SK-N-SH (cell line): ENCODE data around the gene BCL7B. TPM values are rescaled to one million over a fixed set of nuclear protein-coding genes. Genes with fewer than 3 reads are reported as not detected.

ENCODE experiments used
- CTCF ChIA-PET: fragments of 300-600, 350-600 bp; formaldehyde crosslinking; extraction: SDS; loops from one replicate; lab custom pipeline; 2021; lab: Yijun Ruan, JAX
- POLR2A ChIA-PET: fragments of 350-600 bp; sonication (Branson Sonifier 250); formaldehyde crosslinking; extraction: SDS; loops from one replicate; lab custom pipeline; 2020; ENCODE audit warnings: antibody characterized with exemption, inconsistent platforms; lab: Yijun Ruan, JAX
- DNase-seq: peaks from one replicate; pipeline ENCODE4 v3.0.0; 2012
- H2AFZ ChIP-seq: fragments of 200-600 bp; sonication (generic); 2 replicates; pipeline ENCODE4 v1.8.1; 2016; ENCODE audit warnings: antibody characterized with exemption, mild to moderate bottlenecking, low read depth
- H3F3A ChIP-seq: fragments of 200-600 bp; sonication (generic); replicated peaks from 2 replicates; pipeline ENCODE3; 2016; ENCODE audit warnings: antibody characterized with exemption, mild to moderate bottlenecking; ENCODE audit not compliant: insufficient read depth
- H3K27ac ChIP-seq, 2 experiments: fragments of 200-500 bp in 1 of 2; fragments of 200-600 bp in 1 of 2; sonication (Bioruptor generic) in 1 of 2; sonication (generic), shearing (Covaris generic) in 1 of 2; 2 replicates each; pipeline versions ENCODE4 v1.5.1 to v1.6.1; 2014 to 2016; ENCODE audit warnings: low read depth in 2 of 2, inconsistent platforms in 1 of 2, low read length in 1 of 2, mild to moderate bottlenecking in 1 of 2, mixed read lengths in 1 of 2
- H3K27me3 ChIP-seq: fragments of 200-600 bp; sonication (generic), shearing (Covaris generic); 2 replicates; pipeline ENCODE4 v1.6.1; 2016; ENCODE audit warnings: mixed run types; ENCODE audit not compliant: insufficient read depth
- H3K36me3 ChIP-seq, 2 experiments: fragments of 200-500 bp in 1 of 2; fragments of 200-600 bp in 1 of 2; sonication (Bioruptor generic) in 1 of 2; sonication (generic) in 1 of 2; replicated peaks in 1 of 2; 2 replicates each; pipeline versions ENCODE3 to v1.5.1; 2014 to 2016; ENCODE audit warnings: low read length in 1 of 2, mild to moderate bottlenecking in 1 of 2; ENCODE audit not compliant: insufficient read depth in 2 of 2, control insufficient read depth in 1 of 2
- H3K4me1 ChIP-seq, 2 experiments: fragments of 200-500 bp in 1 of 2; fragments of 200-600 bp in 1 of 2; sonication (Bioruptor generic) in 1 of 2; sonication (generic), shearing (Covaris generic) in 1 of 2; 2 replicates each; pipeline versions ENCODE4 v1.5.1 to v1.6.1; 2014 to 2016; ENCODE audit warnings: low read depth in 1 of 2, low read length in 1 of 2, mixed run types in 1 of 2; ENCODE audit not compliant: insufficient read depth in 2 of 2, control insufficient read depth in 1 of 2
- H3K4me2 ChIP-seq: fragments of 200-600 bp; sonication (generic), shearing (Covaris generic); 2 replicates; pipeline ENCODE4 v1.6.1; 2017; ENCODE audit warnings: mixed run types
- H3K4me3 ChIP-seq, 2 experiments: fragments of 200-500 bp in 1 of 2; fragments of 200-600 bp in 1 of 2; sonication (Bioruptor generic) in 1 of 2; sonication (generic), shearing (Covaris generic) in 1 of 2; 2 replicates each; pipeline versions ENCODE4 v1.5.1 to v1.8.1; 2014 to 2016; ENCODE audit warnings: low read depth in 2 of 2, inconsistent platforms in 1 of 2, low read length in 1 of 2, mild to moderate bottlenecking in 1 of 2, mixed read lengths in 1 of 2, moderate library complexity in 1 of 2
- H3K79me2 ChIP-seq: fragments of 200-600 bp; sonication (generic); 2 replicates; pipeline ENCODE4 v1.8.1; 2017; ENCODE audit warnings: mild to moderate bottlenecking; ENCODE audit not compliant: insufficient read depth
- H3K9ac ChIP-seq: fragments of 200-600 bp; sonication (generic); 2 replicates; pipeline ENCODE4 v1.6.1; 2017; ENCODE audit warnings: mixed run types
- H3K9me2 ChIP-seq: fragments of 200-600 bp; sonication (generic); 2 replicates; pipeline ENCODE4 v1.6.1; 2017; ENCODE audit warnings: mixed run types
- H3K9me3 ChIP-seq: fragments of 200-600 bp; sonication (generic); 2 replicates; pipeline ENCODE4 v1.6.1; 2017; ENCODE audit warnings: mixed run types, mild to moderate bottlenecking, moderate library complexity
- H4K20me1 ChIP-seq: fragments of 200-600 bp; sonication (generic); 2 replicates; pipeline ENCODE4 v1.6.1; 2017; ENCODE audit warnings: mild to moderate bottlenecking, mixed run types; ENCODE audit not compliant: insufficient read depth
- CHD2 ChIP-seq: fragments of 150-350 bp; IDR thresholded peaks from 2 replicates; pipeline ENCODE4 v1.6.1; 2018; ENCODE audit warnings: low read length; ENCODE audit not compliant: partially characterized antibody
- ELF1 ChIP-seq: IDR thresholded peaks from 2 replicates; pipeline ENCODE4 v1.4.0; 2012
- EP300 ChIP-seq, 2 experiments: IDR thresholded peaks; 2 replicates each; pipeline versions ENCODE4 v1.4.0 to v1.6.1; 2012; ENCODE audit warnings: borderline replicate concordance in 1 of 2, low read depth in 1 of 2, low read length in 1 of 2
- EZH2phosphoT487 ChIP-seq: fragments of 200-600 bp; sonication (generic); IDR thresholded peaks from 2 replicates; pipeline ENCODE4 v1.6.1; 2017; ENCODE audit warnings: low read depth, mixed run types, mild to moderate bottlenecking, antibody characterized with exemption, moderate library complexity, borderline replicate concordance
- FOSL2 ChIP-seq: IDR thresholded peaks from 2 replicates; pipeline ENCODE4 v1.4.0; 2012; ENCODE audit warnings: low read depth, mild to moderate bottlenecking, moderate library complexity, borderline replicate concordance
- FOXJ3 ChIP-seq: sonication (generic); formaldehyde crosslinking; IDR thresholded peaks from 2 replicates; pipeline ENCODE4 v1.5.1; 2020; ENCODE audit warnings: mild to moderate bottlenecking, missing genetic modification reagents
- GABPA ChIP-seq: IDR thresholded peaks from 2 replicates; pipeline ENCODE4 v1.4.0; 2012; ENCODE audit warnings: low read depth, mild to moderate bottlenecking
- JUND ChIP-seq: IDR thresholded peaks from 2 replicates; pipeline ENCODE4 v1.4.0; 2012
- MAX ChIP-seq: IDR thresholded peaks from 2 replicates; pipeline ENCODE4 v1.4.0; 2012; ENCODE audit warnings: low read depth
- MEF2A ChIP-seq: IDR thresholded peaks from 2 replicates; pipeline ENCODE4 v1.4.0; 2012; ENCODE audit warnings: low read depth, borderline replicate concordance
- MXI1 ChIP-seq: IDR thresholded peaks from 2 replicates; pipeline ENCODE4 v1.6.1; 2012; ENCODE audit warnings: mild to moderate bottlenecking, low read depth, low read length, improper control_type of control experiment
- NRF1 ChIP-seq: IDR thresholded peaks from 2 replicates; pipeline ENCODE4 v1.6.1; 2012; ENCODE audit warnings: low read depth, mild to moderate bottlenecking, low read length
- POLR2AphosphoS5 ChIP-seq: IDR thresholded peaks from 2 replicates; pipeline ENCODE4 v1.6.1; 2012; ENCODE audit warnings: low read depth, low read length
- RAD21 ChIP-seq: IDR thresholded peaks from 2 replicates; pipeline ENCODE4 v1.6.1; 2012; ENCODE audit warnings: mild to moderate bottlenecking, low read length
- RCOR1 ChIP-seq: fragments of 150-350 bp; IDR thresholded peaks from 2 replicates; pipeline ENCODE4 v1.6.1; 2017; ENCODE audit warnings: antibody characterized with exemption, low read length
- REST ChIP-seq: IDR thresholded peaks from 2 replicates; pipeline ENCODE4 v1.6.1; 2012; ENCODE audit warnings: mild to moderate bottlenecking, low read depth, low read length, moderate library complexity
- RXRA ChIP-seq: IDR thresholded peaks from 2 replicates; pipeline ENCODE4 v1.4.0; 2012; ENCODE audit warnings: low read depth, mild to moderate bottlenecking, borderline replicate concordance
- SMC3 ChIP-seq: IDR thresholded peaks from 2 replicates; pipeline ENCODE4 v1.6.1; 2012; ENCODE audit warnings: low read depth, low read length, improper control_type of control experiment
- TAF1 ChIP-seq: IDR thresholded peaks from 2 replicates; pipeline ENCODE4 v1.6.1; 2012; ENCODE audit warnings: low read depth, mild to moderate bottlenecking, low read length, moderate library complexity, borderline replicate concordance
- USF1 ChIP-seq: IDR thresholded peaks from 2 replicates; pipeline ENCODE4 v1.4.0; 2012; ENCODE audit warnings: low read depth, borderline replicate concordance
- USF2 ChIP-seq: fragments of 150-350 bp; IDR thresholded peaks from 2 replicates; pipeline ENCODE4 v1.6.1; 2017; ENCODE audit warnings: antibody characterized with exemption, low read length, low read depth, borderline replicate concordance
- YY1 ChIP-seq: IDR thresholded peaks from 2 replicates; pipeline ENCODE4 v1.4.0; 2012; ENCODE audit warnings: low read depth, mild to moderate bottlenecking
- WGBS: methylation state at CpG from one replicate; pipeline ENCODE4 v1.1.6; 2017; ENCODE audit warnings: low lambda C conversion rate; 5-methylcytosine and 5-hydroxymethylcytosine counted together
- polyA plus RNA-seq, 3 experiments: library from polyadenylated mRNA; depleted of rRNA; stranded (reverse); fragments of >200 nt; gene quantifications; 2 replicates each; pipeline ENCODE4 v1.2.3, GENCODE V29; 2012
- TF ChIP-seq, protein P1 (sequence below): fragments of 150-350 bp; IDR thresholded peaks from 2 replicates; pipeline ENCODE4 v1.6.1; 2016; ENCODE audit warnings: mild to moderate bottlenecking, low read depth, low read length
- TF ChIP-seq, protein P2 (sequence below): IDR thresholded peaks from 2 replicates; pipeline ENCODE4; 2012
- TF ChIP-seq, protein P3 (sequence below): IDR thresholded peaks from 2 replicates; pipeline ENCODE4 v1.4.0; 2012; ENCODE audit warnings: low read depth, borderline replicate concordance

BCL7B gene
- polyA plus RNA-seq, 1 of the 3 experiments (the other 2 are of a cell fraction): 114 TPM

GRCh38 chr7:73557108-73557396, 438 bp downstream of the BCL7B start:
- H3K4me1 ChIP-seq: peaks cover 9 to 15% of the 10 kb centered on the region in 2 experiments; a peak in 3 of 4 replicates
- DNase-seq: peak; percentile 100
- H3K9me3 ChIP-seq: no peaks in the 10 kb centered on the region
- peak overlapping the region; percentile 95 for H3K4me2 ChIP-seq
- H3K9me2 ChIP-seq: no peaks in the 10 kb centered on the region
- H3K79me2 ChIP-seq: peaks cover 49% of the 10 kb centered on the region
- peak overlapping the region; percentile 98 for H3K9ac ChIP-seq
- peaks cover 24% of the 10 kb centered on the region for H3F3A ChIP-seq
- H3K36me3 ChIP-seq: peaks cover 2 to 16% of the 10 kb centered on the region in 2 experiments
- no peak overlapping the region for H2AFZ ChIP-seq
- ChIA-PET POLR2A (interaction anchor here (0.6 to 1.5 kb wide), 9 partner anchors 9 to 285 kb away, joined by 3 to 8 read pairs (median 5); partner anchors contain the start of genes BAZ1B, METTL27 and TBL2), CTCF (interaction anchor here (0.6 to 1.6 kb wide), 5 partner anchors 9 to 470 kb away, joined by 3 to 9 read pairs (median 4); no protein-coding TSS in a partner anchor)
- H4K20me1 ChIP-seq: peaks cover 42% of the 10 kb centered on the region
- H3K27ac ChIP-seq: peak overlapping the region; percentile 92 to 94
- H3K4me3 ChIP-seq: peak overlapping the region; percentile 61 to 84
- under 1% methylated on average over 18 of the region's 36 CpGs for WGBS
- no peaks in the 10 kb centered on the region for H3K27me3 ChIP-seq
- TF ChIP-seq RAD21 (no peak), EZH2phosphoT487 (no peak), REST (peak; percentile 36; the same call in 1 of the 2 replicates), USF2 (no peak), POLR2AphosphoS5 (no peak; the same call in 1 of the 2 replicates), FOSL2 (no peak), FOXJ3 (CRISPR knock-in tag) (no peak), NRF1 (peak; percentile 47), MEF2A (no peak), ELF1 (peak; percentile 70), JUND (no peak), GABPA (peak; percentile 63), USF1 (no peak), MXI1 (peak; percentile 90; the same call in 1 of the 2 replicates), EP300 (IDR thresholded peaks at IDR 0.05; ENCODE audit: borderline replicate concordance in 1 of 2, low read depth in 1 of 2, low read length in 1 of 2) (0 out of 4 replicates have a peak, but pooled peaks of 1 of the 2 experiments have one; percentile 2), TAF1 (peak; percentile 57), RCOR1 (no peak), MAX (no peak), CHD2 (peak; percentile 92), SMC3 (no peak), RXRA (no peak), YY1 (no peak)
- TF ChIP-seq, protein P1, sequence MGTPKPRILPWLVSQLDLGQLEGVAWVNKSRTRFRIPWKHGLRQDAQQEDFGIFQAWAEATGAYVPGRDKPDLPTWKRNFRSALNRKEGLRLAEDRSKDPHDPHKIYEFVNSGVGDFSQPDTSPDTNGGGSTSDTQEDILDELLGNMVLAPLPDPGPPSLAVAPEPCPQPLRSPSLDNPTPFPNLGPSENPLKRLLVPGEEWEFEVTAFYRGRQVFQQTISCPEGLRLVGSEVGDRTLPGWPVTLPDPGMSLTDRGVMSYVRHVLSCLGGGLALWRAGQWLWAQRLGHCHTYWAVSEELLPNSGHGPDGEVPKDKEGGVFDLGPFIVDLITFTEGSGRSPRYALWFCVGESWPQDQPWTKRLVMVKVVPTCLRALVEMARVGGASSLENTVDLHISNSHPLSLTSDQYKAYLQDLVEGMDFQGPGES: no peak
- TF ChIP-seq, protein P2, sequence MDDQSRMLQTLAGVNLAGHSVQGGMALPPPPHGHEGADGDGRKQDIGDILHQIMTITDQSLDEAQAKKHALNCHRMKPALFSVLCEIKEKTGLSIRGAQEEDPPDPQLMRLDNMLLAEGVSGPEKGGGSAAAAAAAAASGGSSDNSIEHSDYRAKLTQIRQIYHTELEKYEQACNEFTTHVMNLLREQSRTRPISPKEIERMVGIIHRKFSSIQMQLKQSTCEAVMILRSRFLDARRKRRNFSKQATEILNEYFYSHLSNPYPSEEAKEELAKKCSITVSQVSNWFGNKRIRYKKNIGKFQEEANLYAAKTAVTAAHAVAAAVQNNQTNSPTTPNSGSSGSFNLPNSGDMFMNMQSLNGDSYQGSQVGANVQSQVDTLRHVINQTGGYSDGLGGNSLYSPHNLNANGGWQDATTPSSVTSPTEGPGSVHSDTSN: no peak
- TF ChIP-seq, protein P3, sequence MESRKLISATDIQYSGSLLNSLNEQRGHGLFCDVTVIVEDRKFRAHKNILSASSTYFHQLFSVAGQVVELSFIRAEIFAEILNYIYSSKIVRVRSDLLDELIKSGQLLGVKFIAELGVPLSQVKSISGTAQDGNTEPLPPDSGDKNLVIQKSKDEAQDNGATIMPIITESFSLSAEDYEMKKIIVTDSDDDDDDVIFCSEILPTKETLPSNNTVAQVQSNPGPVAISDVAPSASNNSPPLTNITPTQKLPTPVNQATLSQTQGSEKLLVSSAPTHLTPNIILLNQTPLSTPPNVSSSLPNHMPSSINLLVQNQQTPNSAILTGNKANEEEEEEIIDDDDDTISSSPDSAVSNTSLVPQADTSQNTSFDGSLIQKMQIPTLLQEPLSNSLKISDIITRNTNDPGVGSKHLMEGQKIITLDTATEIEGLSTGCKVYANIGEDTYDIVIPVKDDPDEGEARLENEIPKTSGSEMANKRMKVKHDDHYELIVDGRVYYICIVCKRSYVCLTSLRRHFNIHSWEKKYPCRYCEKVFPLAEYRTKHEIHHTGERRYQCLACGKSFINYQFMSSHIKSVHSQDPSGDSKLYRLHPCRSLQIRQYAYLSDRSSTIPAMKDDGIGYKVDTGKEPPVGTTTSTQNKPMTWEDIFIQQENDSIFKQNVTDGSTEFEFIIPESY: no peak
